CD4-positive, alpha-beta memory T cell (primary cell): Measurements from ENCODE around the gene TUB. TPM values are rescaled to one million over a fixed set of nuclear protein-coding genes. Genes with fewer than 3 reads are reported as not detected.
A peak's percentile ranks its signal among the peaks of the same experiment; 100 is the strongest.

Experiments used
- CTCF ChIA-PET: fragments of 350-600 bp; sonication (Branson Sonifier 250); formaldehyde crosslinking; loops from one replicate; lab custom pipeline; 2021; ENCODE audit warnings: inconsistent platforms; ENCODE audit not compliant: partially characterized antibody; lab: Charles Lee
- POLR2A ChIA-PET: fragments of 350-600 bp; sonication (Branson Sonifier 250); formaldehyde crosslinking; loops from one replicate; lab custom pipeline; 2021; ENCODE audit not compliant: partially characterized antibody; lab: Charles Lee
- DNase-seq, 5 donors: peaks; one replicate each; pipeline versions ENCODE4 v3.0.0 to v3.0.0-alpha.2; 2020 to 2022; ENCODE audit warnings: mixed read lengths in 1 of 5
- H3K27ac ChIP-seq: one replicate; pipeline ENCODE4 v1.7.0; 2013; ENCODE audit warnings: low read depth, low read length
- H3K27me3 ChIP-seq: 2 replicates; pipeline ENCODE4 v1.7.0; 2013; ENCODE audit warnings: mild to moderate bottlenecking, low read length, moderate library complexity; ENCODE audit not compliant: insufficient read depth
- H3K36me3 ChIP-seq: 2 replicates; pipeline ENCODE4 v1.7.0; 2013; ENCODE audit warnings: mild to moderate bottlenecking, low read length, moderate library complexity; ENCODE audit not compliant: insufficient read depth
- H3K4me1 ChIP-seq: 2 replicates; pipeline ENCODE4 v1.7.0; 2013; ENCODE audit warnings: mild to moderate bottlenecking, low read length, moderate library complexity; ENCODE audit not compliant: insufficient read depth
- H3K4me3 ChIP-seq, 2 donors: one replicate each; pipeline ENCODE4 v1.7.0; 2013; ENCODE audit warnings: low read length in 2 of 2, mild to moderate bottlenecking in 1 of 2
- H3K9me3 ChIP-seq, 2 donors: one replicate each; pipeline ENCODE4 v1.7.0; 2013; ENCODE audit warnings: low read length in 2 of 2, control low read depth in 1 of 2; ENCODE audit not compliant: control insufficient read depth in 1 of 2
- H3K27ac Mint-ChIP-seq, 7 donors: one replicate each; pipeline ENCODE4 v1.8.0; 2020 to 2021; ENCODE audit warnings: mixed read lengths in 7 of 7, mild to moderate bottlenecking in 6 of 7, inconsistent platforms in 3 of 7, moderate library complexity in 3 of 7
- H3K27me3 Mint-ChIP-seq, 2 donors: one replicate each; pipeline ENCODE4 v1.8.0; 2020 to 2021; ENCODE audit warnings: mixed read lengths in 2 of 2
- H3K36me3 Mint-ChIP-seq, 2 donors: one replicate each; pipeline ENCODE4 v1.8.0; 2020 to 2021; ENCODE audit warnings: mixed read lengths in 2 of 2, inconsistent platforms in 1 of 2, mild to moderate bottlenecking in 1 of 2
- H3K4me1 Mint-ChIP-seq, 4 donors: one replicate each; pipeline ENCODE4 v1.8.0; 2020 to 2021; ENCODE audit warnings: mixed read lengths in 4 of 4, mild to moderate bottlenecking in 1 of 4
- H3K4me3 Mint-ChIP-seq, 8 donors: one replicate each; pipeline ENCODE4 v1.8.0; 2020 to 2021; ENCODE audit warnings: mixed read lengths in 8 of 8, mild to moderate bottlenecking in 7 of 8, moderate library complexity in 6 of 8, inconsistent platforms in 3 of 8
- H3K9me3 Mint-ChIP-seq, 8 donors: one replicate each; pipeline ENCODE4 v1.8.0; 2020 to 2021; ENCODE audit warnings: mixed read lengths in 8 of 8, mild to moderate bottlenecking in 5 of 8, inconsistent platforms in 3 of 8, moderate library complexity in 1 of 8
- intact Hi-C: fragments of 100-400 bp; cut with micrococcal nuclease; formaldehyde crosslinking; loops from one replicate; pipeline ENCODE4 v1.15.1; 2023
- polyA plus RNA-seq, 2 donors: library from polyadenylated mRNA; unstranded; fragments of 300-500 nt; fragmentation: Illumina TruSeq; gene quantifications; one replicate each; pipeline ENCODE4 v1.2.3, GENCODE V29; 2021
- total RNA-seq, 2 experiments: library from RNA; stranded (reverse); gene quantifications; one replicate each; pipeline ENCODE4 v1.2.3, GENCODE V29; 2021

The TUB gene
- total and polyA plus RNA-seq, 4 experiments from 2014 or later: 0.15 to 0.36 (median 0.26) TPM; not detected in 1

DNA sequence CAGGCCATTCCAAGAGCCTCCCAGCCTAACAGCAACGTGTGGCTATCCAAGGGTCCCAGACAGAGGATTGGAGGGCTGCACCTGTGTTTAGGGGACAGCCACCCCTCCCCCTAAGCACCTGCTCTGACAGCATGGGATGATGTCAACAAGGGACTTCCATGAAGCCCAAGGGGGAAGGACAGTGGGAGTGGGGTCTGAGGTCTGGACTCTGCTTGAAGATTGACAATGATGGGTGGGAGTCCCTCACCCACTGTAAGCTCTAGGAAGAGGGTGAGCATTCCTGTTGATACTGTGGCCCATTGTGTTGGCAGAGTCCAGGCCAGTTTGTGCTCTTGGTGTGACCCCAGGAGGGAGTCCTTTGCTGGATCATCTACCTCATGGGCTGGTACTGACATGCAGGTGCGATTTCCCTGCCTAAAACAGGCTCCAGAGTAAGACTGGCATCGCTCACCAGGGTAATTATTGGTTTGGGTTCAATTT, 46.9 kb upstream of the TUB start:
- Mint-ChIP-seq H3K27ac (no peak overlapping the region), H3K36me3 (no peaks in the 10 kb centered on the region), H3K9me3 (no peaks in the 10 kb centered on the region), H3K4me3 (no peak overlapping the region), H3K27me3 (peaks cover 6 to 23% of the 10 kb centered on the region in 2 donors), H3K4me1 (peaks cover 8 to 12% (median 9%) of the 10 kb centered on the region in 4 donors)
- Histone ChIP-seq H3K4me1 (peaks cover 9% of the 10 kb centered on the region), H3K27me3 (no peaks in the 10 kb centered on the region), H3K4me3 (no peak overlapping the region), H3K36me3 (no peaks in the 10 kb centered on the region), H3K9me3 (no peaks in the 10 kb centered on the region), H3K27ac (no peak overlapping the region)
- DNase-seq: no peak
- ChIA-PET POLR2A (no interaction called here), CTCF (interaction anchor here (1.1 to 8.0 kb wide), 16 partner anchors 10 to 77 kb away, joined by 3 to 127 read pairs (median 7); partner anchors contain the start of gene EIF3F)
- intact Hi-C loops: no loop called here

DNA sequence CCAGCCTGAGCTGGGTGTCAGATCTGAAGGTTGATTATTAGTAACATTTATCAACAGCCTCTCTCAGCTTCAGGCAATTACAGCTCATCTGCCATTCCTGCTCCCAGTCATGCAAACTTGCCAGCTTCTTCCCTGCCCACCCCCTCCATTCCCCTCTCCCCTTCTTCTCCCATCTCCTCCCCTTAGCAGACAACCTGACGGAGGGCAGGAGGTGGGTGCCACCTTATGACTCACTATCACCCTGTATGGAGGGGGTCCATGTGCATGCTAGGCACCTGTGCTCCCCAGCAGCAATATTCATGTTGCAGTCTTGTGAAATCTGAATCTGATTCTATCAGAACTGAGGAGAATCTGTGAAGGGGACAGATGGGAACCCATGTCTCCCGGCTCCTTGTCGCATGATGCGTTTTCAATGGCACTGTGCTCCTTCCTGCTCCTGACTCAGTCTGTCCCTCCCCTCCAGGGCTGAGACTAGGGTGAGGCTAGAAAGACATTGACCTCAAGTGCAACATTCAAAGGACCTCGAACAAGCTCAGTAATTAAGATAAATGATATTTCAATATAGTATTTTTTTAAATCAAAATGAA, 46.3 kb upstream of the TUB start:
- Histone ChIP-seq H3K27me3 (no peaks in the 10 kb centered on the region), H3K36me3 (no peaks in the 10 kb centered on the region), H3K9me3 (no peaks in the 10 kb centered on the region), H3K4me3 (no peak overlapping the region), H3K27ac (no peak overlapping the region), H3K4me1 (peaks cover 9% of the 10 kb centered on the region)
- Mint-ChIP-seq H3K9me3 (no peaks in the 10 kb centered on the region), H3K4me3 (no peak overlapping the region), H3K4me1 (peaks cover 8 to 12% (median 9%) of the 10 kb centered on the region in 4 donors), H3K27me3 (peaks cover 6 to 21% of the 10 kb centered on the region in 2 donors), H3K36me3 (no peaks in the 10 kb centered on the region), H3K27ac (no peak overlapping the region)
- ChIA-PET CTCF (interaction anchor here (0.9 to 8.0 kb wide), 10 partner anchors 9 to 64 kb away, joined by 3 to 127 read pairs (median 9); no protein-coding TSS in a partner anchor), POLR2A (no interaction called here)
- no peak for DNase-seq
- intact Hi-C loops: no loop called here

DNA sequence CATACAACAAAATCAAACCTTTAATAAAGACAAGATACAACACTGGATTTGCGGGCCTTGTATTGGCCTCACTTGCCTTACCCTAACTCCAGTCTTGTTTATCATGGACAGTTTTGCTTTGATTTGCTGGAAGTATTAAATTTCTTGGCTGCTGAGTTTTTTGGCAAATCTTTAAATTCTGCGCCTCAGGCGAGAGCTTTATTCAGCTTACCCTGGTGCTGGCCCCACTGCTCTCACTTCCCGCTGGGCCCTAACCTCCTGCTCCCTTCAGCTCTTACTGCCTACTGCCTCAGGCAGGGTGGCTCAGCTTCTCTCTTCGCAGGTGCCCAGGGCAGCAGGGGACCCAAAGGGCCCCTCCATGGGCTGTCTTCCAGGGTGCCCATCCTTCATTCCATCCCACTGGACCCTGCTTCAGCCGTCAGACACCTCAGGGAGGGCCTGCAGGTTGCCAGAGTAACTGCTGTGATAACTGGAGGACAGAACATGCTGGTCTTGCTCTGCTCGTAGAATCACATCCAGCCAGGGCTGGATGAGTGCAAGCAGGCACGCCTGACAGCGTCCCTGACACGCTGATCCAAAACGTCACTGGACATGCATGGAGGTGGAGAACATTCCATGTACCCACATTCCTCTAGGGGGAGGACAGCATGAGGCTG, 45.7 kb upstream of the TUB start:
- no peak overlapping the region for H3K27ac ChIP-seq
- no peaks in the 10 kb centered on the region for H3K27me3 ChIP-seq
- H3K4me3 ChIP-seq: no peak overlapping the region
- Mint-ChIP-seq H3K4me3 (no peak overlapping the region), H3K9me3 (no peaks in the 10 kb centered on the region), H3K27ac (no peak overlapping the region), H3K27me3 (peaks cover 6 to 19% of the 10 kb centered on the region in 2 donors), H3K4me1 (peaks cover 8 to 12% (median 9%) of the 10 kb centered on the region in 4 donors), H3K36me3 (no peaks in the 10 kb centered on the region)
- CTCF ChIA-PET: interaction anchor here (0.9 to 8.0 kb wide), 10 partner anchors 9 to 63 kb away, joined by 3 to 127 read pairs (median 9); no protein-coding TSS in a partner anchor
- intact Hi-C loops: no loop called here
- H3K9me3 ChIP-seq: no peaks in the 10 kb centered on the region
- H3K4me1 ChIP-seq: peaks cover 9% of the 10 kb centered on the region
- DNase-seq: no peak
- POLR2A ChIA-PET: no interaction called here
- no peaks in the 10 kb centered on the region for H3K36me3 ChIP-seq

DNA sequence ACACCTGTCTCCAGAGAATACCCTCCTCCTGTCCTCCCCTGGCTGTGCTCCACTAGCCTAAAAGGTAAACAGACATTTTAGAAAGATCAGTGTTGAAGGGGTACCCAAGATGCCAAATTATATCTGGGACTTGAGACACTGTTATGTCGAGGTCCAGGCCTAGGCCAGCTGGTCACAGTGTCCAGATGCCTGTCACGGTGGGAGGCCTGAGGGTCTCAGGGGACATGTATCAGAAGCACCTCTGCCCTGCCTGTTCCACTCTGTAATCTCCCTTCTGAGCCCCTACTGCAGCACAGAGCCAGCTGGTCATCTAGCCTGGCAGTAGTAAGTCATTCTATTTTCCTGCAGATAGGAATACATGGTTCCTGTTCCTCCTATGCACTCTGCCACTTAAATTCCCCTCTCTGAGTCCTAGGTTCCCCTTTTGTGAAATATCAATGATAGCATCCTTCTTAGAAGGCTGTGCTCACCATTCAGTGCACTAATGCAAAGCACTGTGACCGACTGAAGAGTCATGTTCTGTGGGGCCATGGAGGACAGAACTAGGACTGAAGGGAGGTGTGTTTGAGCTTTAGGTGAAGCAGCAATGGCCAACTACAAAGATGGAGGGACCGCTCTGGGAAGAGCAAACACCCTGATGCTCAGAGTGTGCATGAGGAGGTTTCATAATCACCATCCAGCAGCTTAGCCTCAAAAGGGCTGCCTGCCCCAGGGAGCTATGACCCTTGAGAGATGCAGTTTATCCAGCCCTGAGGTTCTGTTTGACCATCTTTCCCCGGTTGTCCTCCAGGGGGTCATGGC, 44.8 kb upstream of the TUB start:
- Mint-ChIP-seq H3K27me3 (peaks cover 4 to 13% of the 10 kb centered on the region in 2 donors), H3K36me3 (no peaks in the 10 kb centered on the region), H3K4me1 (peaks cover 7 to 12% (median 8%) of the 10 kb centered on the region in 4 donors), H3K27ac (no peak overlapping the region), H3K9me3 (no peaks in the 10 kb centered on the region), H3K4me3 (no peak overlapping the region)
- H3K27ac ChIP-seq: no peak overlapping the region
- intact Hi-C loops: no loop called here
- POLR2A ChIA-PET: no interaction called here
- no peaks in the 10 kb centered on the region for H3K36me3 ChIP-seq
- DNase-seq: no peak
- H3K4me3 ChIP-seq: no peak overlapping the region
- no peaks in the 10 kb centered on the region for H3K9me3 ChIP-seq
- H3K4me1 ChIP-seq: peaks cover 9% of the 10 kb centered on the region
- CTCF ChIA-PET: interaction anchor here (1.1 to 2.4 kb wide), 3 partner anchors 27 to 63 kb away, joined by 3 to 13 read pairs (median 3); no protein-coding TSS in a partner anchor
- H3K27me3 ChIP-seq: no peaks in the 10 kb centered on the region

DNA sequence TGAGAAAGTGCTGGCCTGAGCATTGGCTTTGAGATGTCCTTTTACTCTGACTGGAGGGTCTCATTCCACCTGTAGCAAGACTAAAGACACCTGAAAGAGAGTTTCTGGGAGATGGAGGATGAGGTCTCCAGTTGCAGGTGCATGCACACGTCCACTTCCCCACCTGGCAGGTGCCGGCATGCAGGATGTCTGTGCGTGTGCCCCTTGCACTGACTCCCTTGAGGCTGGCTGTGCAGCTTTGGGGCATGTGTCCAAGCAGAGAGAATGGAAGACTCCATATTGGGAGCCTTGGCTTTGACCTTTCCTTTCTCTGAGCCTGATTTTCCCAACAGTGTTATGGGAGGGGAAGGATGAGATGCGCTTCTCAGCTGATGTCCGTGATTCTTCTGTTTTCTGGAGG, 44.0 kb upstream of the TUB start:
- Mint-ChIP-seq H3K4me3 (no peak overlapping the region), H3K4me1 (peaks cover 7 to 12% (median 8%) of the 10 kb centered on the region in 4 donors), H3K27ac (peak overlapping the region in 1 of 7 donors; percentile 10), H3K27me3 (peaks cover 4 to 15% of the 10 kb centered on the region in 2 donors), H3K36me3 (no peaks in the 10 kb centered on the region), H3K9me3 (no peaks in the 10 kb centered on the region)
- intact Hi-C loops: no loop called here
- H3K4me1 ChIP-seq: peaks cover 9% of the 10 kb centered on the region
- no peak overlapping the region for H3K27ac ChIP-seq
- no peaks in the 10 kb centered on the region for H3K9me3 ChIP-seq
- H3K36me3 ChIP-seq: no peaks in the 10 kb centered on the region
- DNase-seq: no peak
- POLR2A ChIA-PET: no interaction called here
- no peaks in the 10 kb centered on the region for H3K27me3 ChIP-seq
- CTCF ChIA-PET: interaction anchor here (1.2 to 2.4 kb wide), 2 partner anchors 28 to 62 kb away, joined by 3 to 13 read pairs; no protein-coding TSS in a partner anchor
- H3K4me3 ChIP-seq: no peak overlapping the region

DNA sequence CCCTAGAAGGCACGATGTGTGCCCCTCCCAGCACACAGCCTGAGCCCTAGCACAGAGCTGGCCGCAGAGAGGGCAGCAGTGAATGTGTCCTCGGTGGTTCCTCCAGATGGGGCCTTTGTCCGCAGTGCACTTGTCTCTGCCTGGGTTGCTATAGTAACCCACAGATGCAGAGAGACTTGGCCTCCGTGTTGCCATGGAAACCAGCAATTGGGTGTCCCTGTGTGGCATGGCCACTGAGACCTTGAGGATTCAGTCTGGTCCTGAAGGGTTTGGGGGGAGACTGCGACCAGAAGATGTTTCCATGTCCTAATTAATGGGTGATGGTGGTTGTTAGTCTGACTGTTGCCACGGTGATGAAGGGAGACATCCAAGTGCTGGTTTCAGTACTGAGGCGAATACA, 42.6 kb upstream of the TUB start:
- peaks cover 1 to 4% (median 3%) of the 10 kb centered on the region in 4 donors for H3K4me1 Mint-ChIP-seq
- Histone ChIP-seq H3K9me3 (no peaks in the 10 kb centered on the region), H3K27me3 (no peaks in the 10 kb centered on the region), H3K4me3 (no peak overlapping the region), H3K27ac (no peak overlapping the region), H3K36me3 (no peaks in the 10 kb centered on the region), H3K4me1 (peaks cover 2% of the 10 kb centered on the region)
- ChIA-PET POLR2A (interaction anchor here (1.0 kb wide), 1 partner anchor 52 kb away, joined by 3 read pairs; no protein-coding TSS in a partner anchor), CTCF (interaction anchor here (2.3 to 2.4 kb wide), 2 partner anchors 61 kb away, joined by 11 to 13 read pairs; no protein-coding TSS in a partner anchor)
- H3K4me3 Mint-ChIP-seq: no peak overlapping the region
- DNase-seq: no peak
- peaks cover 0 to 7% of the 10 kb centered on the region in 2 donors for H3K27me3 Mint-ChIP-seq
- no peak overlapping the region for H3K27ac Mint-ChIP-seq
- no peaks in the 10 kb centered on the region for H3K9me3 Mint-ChIP-seq
- intact Hi-C loops: no loop called here
- H3K36me3 Mint-ChIP-seq: no peaks in the 10 kb centered on the region
